ENCODE data around the gene PLXNC1. TPM values are rescaled to one million over a fixed set of nuclear protein-coding genes. Genes with fewer than 3 reads are reported as not detected.
"Not testable (repeated sequence)": the region's sequence is repeated elsewhere in the genome, so short reads cannot be mapped to it uniquely, and the experiment has no call there.

PLXNC1 gene
- polyA plus RNA-seq, 4 donors: 5.3 to 9.6 (median 7.3) TPM

DNA sequence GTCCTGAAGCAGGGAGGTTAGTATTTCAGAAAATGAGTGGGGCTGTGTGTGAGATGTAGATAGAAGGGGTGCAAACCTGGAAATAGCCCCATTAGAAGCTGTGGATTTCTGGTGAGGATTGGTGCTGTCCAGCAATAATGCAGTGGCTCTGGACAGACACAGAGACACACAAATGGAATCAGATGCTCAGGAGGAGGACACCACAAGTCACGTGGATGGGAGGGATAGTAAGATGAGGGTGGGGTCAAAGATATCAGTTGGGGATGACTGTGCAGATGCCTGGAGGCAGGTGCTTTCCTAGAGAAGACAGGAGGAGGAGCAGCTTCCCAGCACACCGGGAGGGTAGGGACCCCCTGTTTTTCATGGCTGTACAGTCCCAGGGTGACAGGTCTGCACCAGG, 136.5 kb downstream of the PLXNC1 start:
- DNase-seq (ENCODE audit: low read depth in 4 of 4, low spot score in 2 of 4): no peak

DNA sequence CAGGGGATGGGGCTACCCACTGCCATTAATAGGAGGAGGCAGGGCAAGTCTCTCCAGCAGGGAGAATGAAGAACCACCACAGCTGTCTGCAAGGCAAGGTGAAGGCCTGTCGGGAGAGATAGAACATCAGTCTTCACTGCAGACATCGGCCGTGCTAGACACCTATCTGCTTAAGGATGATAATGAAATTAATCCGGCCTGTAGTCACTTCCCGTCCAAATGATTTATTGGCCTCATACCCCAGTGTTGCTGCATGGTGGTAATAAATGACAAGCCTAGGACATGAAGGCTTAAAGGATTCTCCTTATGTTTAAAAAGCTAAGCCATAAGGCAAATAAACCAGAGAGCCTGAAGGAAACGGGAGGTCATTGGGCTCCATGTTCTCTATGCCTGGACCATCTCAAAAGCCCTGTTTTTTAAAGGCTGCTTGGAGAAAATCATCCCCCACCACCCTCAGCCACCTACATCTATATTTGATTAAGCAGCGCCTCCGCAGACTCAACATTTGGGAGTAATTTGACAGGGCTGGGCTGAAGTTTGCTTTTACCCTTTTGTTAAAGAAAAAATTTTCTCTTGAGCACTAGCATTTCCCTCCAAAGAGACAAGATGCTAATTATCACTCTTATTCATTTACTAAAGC, 137.7 kb downstream of the PLXNC1 start:
- no peak for DNase-seq (ENCODE audit: low read depth in 4 of 4, low spot score in 2 of 4)

DNA sequence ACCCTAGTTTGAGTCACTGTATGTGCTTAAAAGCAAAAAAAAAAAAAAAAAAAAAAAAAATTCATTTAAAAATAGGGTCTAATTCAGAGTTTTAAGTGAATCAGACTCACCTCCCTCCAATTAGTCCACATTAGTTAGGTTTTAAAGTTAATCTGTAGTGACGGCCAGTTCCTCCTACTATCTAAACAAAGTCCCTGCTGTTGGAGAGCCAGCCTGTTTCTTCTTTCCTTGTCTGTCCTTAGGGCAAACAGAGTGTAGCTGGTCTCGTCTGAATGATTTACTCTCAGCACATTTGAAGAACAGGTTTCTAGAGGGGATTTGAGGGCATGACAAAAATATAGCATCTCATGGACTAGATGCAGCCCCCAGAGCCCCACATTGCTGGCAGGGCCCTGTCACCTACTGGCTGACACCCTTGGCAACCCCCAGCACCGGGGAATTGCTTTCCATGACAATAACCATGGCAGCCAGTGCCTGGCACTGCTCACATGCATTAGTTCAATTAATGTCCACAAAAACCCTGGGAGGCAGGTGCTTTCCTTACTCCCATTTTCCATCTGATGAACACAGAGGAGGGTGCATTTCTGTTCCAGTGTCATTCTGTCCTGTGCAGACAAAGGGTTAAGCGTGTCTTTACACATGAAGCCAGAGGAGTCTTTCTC, 138.3 kb downstream of the PLXNC1 start:
- no peak for DNase-seq (ENCODE audit: low read depth in 4 of 4, low spot score in 2 of 4)

DNA sequence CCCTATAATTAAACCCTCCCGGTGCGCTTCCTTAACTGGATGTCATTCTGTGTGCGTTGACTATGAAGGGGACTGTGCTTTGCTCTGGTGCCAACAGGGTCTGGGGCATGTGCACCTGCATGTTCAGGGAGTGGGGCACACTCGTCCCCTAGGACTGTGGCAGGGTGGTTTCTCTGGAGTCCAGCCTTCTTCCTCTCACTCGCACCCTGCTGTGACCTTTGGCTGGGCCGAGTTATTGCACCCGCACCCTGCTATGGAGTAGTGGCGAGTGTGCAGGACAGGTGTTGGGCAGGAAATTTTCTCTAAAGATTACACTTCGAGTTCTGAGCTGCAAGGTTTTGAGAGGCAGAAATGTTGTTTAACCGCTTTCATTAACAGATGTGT, 138.9 kb downstream of the PLXNC1 start:
- DNase-seq (ENCODE audit: low read depth in 4 of 4, low spot score in 2 of 4): no peak

DNA sequence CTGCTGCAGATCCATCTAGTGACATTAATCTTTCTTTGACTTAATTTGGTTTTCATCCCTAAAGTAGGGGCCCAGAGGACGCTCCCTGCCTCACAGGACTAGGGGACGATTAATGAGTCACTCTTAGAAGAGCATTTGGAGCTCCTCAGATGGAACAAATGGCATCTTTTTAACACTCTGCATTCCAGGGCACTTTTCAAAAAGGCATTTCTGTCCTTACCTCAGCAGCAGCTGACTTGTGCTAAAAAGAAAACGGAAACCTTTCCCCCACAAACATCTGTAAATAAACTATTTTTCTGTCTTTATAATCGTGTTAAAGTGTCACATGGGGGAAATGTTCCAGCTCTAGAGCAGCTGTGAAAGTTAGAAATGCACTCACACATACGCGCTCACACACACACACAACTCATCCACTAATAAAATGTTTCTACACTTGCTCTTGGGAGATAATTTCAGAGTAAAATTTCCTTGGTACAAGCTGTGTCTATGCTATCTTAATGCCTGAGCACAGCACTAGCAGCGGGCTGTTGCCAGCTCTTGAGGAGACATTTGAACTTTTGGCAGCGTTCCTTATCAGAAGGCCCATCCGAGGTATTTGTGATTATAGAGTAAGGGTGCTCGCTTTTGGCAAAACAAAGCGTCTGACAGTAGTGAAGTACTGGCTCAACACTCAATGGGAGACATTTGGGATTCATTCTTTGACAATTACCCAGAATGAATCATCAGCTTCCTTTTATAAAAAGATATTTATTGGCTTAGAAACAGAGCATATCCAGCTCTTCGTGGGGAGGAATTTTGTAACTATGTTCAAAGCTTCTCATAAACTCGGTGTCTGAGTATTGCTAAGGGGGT, 141.3 kb downstream of the PLXNC1 start:
- DNase-seq (ENCODE audit: low read depth in 4 of 4, low spot score in 2 of 4): no peak

DNA sequence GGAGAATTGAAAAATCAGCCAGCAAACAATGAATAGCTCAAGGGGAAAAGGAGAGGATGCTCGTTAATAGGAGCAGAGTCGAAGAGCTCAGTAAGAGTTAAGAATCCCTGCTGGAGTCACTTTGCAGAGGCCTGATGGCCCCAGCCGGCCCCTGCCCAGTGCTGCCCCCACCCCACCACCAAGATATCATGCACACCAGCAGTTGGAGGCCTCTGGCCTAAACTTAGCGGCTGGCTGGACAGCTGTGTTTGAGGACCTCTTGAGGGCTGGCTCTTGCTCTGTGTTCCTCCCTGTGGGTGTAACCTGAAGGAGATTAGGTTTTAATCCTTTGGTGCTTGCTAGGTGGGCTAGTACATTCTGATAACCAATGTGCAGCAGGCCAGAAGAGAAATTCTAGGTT, 142.0 kb downstream of the PLXNC1 start:
- DNase-seq (ENCODE audit: low read depth in 4 of 4, low spot score in 2 of 4): no peak

DNA sequence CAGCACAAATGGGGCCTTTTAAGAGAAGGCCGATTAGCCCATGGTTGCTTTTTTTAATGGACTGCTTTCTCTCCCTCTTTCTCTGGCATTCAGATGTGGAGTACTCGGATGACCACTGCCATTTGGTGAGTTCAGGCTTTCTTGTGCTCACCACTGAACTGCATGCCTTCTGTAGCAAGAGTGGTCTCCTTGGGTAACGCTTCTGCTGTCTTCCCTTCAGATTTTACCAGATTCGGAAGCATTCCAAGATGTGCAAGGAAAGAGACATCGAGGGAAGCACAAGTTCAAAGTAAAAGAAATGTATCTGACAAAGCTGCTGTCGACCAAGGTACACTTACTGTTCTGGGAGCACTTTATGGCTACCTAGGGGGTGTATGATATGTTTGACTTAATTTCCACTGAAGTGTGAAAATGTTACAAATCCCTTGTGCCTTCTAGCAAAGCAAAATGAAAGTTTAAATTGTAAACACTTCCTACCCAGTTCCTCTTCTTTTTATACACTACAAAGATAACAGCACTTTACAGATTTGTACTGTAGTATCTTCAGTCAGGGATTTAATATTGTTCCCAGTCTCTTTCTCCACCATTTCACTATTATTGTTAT, 148.8 kb downstream of the PLXNC1 start:
- no peak for DNase-seq (ENCODE audit: low read depth in 4 of 4, low spot score in 2 of 4)

DNA sequence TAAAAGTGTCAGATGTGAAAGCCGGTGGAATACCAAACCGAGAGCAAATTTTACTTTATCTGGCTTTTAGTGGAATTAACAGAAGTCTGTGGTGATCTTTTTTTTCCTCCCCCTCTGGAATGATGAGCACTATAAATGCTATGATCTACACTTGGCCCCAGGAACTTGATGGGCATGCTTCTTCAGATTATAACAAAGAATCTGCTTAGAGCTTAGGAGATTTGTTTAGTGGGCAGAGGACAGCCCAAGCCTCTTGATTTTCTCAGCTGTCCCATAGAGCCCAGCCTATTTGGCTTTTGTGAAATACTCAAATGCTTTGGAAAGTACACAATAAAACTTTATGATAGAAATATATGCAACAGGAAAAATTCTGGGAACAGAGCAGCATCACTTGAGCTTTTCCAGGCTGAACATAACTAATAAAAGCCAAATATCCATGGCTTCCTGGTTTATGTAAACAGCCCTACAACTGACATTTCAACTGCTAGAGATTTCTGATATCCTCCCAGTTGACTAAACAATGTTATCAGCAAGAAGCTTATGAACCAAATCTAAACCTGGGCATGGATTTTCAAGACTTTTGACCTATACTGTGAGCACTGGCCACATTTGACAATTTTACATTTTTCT, 149.6 kb downstream of the PLXNC1 start:
- DNase-seq (ENCODE audit: low read depth in 4 of 4, low spot score in 2 of 4): no peak

DNA sequence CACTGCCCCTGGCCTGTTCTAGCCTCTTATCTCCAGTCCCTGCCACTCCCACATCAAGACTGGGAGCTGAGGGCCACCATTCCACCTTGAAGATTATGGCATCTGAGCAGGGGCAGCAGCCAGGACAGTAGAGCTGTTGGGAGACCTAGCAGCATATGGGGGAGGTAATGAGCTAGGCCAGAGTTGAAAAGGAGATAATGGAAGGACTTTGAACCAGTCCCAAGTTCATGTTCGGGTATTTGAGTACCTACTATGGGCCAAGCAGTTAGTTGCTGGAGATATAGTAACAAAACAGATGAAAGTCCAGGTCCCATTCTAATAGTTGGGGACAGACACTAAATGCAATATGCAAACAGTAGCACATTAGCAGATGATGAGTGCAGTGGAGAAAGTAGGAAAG, 151.5 kb downstream of the PLXNC1 start:
- DNase-seq (ENCODE audit: low read depth in 4 of 4, low spot score in 2 of 4): no peak

DNA sequence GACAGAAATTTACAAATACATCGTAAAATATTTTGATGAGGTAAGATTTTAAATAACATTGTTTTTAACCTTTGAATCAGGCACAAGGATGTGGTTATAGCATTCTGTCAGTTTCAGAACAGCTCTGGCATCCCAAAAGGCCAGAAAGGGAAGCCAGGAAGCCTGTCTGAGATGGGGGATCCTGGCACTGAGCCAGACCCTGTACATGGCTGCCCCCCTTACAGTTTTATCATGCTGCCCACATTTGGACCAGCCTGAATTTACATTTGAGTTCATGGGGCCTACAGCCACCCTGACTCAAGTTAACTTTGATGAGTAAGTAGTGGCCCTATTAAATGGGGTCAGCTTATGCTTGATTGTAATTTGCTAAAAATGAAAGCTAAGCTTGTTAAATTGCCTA, 155.6 kb downstream of the PLXNC1 start:
- DNase-seq (ENCODE audit: low read depth in 4 of 4, low spot score in 2 of 4): no peak

DNA sequence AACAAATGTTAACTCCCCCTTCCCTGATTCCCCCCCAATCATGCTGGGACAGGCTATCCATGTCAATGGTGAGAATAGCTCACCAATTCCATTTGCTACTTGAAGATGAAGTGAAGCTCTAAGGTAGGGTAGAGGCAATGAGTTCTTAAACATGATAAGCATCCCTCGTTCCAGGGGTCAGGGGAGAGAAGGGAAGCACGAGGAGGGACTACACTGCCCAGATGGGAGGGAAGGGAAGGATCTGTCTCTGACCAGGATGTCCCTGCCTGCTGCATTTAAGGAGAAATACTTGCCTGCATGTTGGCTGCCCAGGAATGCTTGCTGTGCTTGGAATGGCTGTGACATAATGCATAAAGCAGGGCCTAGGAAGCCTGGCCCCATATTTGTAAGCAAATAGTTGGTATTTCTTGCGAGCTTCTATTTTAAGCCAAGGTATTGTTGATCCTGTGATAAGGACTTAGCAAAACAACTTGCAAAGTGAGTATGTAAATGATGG, 156.2 kb downstream of the PLXNC1 start:
- no peak for DNase-seq (ENCODE audit: low read depth in 4 of 4, low spot score in 2 of 4)

DNA sequence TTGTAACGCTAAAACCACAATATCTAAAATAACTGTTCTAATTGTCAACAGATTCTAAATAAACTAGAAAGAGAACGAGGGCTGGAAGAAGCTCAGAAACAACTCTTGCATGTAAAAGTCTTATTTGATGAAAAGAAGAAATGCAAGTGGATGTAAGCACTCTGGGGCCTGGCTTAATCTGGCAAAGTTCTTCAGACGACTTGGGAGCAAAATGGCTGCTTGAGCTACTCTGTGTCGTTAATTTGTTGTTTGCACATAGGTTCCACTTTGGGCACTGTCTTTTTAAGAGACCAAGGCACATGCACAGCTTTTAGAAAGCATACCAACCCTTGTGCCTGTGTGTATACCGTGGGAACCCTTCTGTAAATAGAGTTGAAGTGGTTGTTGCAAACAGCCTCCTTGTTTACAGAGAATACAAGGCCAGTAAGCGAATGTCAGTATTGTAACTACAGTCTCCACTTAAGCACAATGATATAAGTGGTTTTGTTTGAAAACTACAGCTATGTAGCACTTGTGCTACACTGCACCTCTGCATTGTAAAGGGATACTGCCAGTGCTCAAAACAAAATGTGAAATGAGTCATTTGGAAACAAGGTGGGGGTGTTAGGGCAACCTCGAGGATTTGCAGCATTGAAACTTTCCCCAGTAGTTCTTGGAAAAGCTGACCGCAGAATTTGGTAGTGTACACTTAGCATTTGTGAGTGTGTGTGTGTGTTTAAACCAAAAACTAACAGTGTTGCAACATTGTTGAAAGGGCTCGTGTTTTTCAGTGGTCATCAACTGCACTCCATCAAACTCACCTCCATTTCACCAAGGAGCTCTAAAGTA, 157.0 kb downstream of the PLXNC1 start:
- DNase-seq (ENCODE audit: low read depth in 4 of 4, low spot score in 2 of 4): no peak

DNA sequence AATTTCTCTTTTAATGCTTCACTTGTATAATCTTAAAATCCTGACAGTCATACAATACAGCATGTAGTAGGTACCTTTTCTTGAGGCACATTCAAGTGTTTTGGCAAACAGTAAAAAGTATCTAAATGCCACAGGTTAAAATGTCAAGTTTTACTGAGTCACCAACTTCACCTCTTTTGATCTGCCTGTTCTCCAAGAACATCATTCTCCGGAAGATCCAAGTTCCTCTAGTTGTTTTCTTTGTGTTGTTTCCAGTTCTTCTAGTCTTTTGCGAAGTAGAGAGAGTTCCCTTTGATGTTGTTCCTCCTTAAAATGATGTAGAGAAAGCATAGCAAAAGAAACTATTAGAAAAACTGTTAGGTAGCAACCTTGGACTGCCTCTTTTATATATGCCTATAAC, 160.2 kb downstream of the PLXNC1 start:
- DNase-seq (ENCODE audit: low read depth in 4 of 4, low spot score in 2 of 4): no peak

DNA sequence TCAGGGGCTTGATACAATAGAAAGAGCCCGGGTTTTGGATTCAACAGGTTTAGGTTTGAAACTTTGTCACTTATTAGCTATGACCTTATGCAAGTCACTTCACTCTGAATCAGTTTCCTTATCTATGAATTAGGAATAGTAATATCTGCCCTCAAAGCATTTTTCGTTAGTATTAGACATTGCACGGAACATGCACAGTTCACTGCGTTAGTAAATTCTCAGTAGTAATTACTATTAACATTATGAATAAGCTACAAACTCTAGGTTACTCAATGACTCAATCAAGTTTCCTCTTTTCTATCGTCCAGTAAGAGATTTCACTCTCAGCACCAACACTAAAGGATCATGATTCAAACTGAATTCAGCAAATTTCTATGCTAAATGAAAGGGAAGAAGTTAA, 161.0 kb downstream of the PLXNC1 start:
- no peak for DNase-seq (ENCODE audit: low read depth in 4 of 4, low spot score in 2 of 4)

DNA sequence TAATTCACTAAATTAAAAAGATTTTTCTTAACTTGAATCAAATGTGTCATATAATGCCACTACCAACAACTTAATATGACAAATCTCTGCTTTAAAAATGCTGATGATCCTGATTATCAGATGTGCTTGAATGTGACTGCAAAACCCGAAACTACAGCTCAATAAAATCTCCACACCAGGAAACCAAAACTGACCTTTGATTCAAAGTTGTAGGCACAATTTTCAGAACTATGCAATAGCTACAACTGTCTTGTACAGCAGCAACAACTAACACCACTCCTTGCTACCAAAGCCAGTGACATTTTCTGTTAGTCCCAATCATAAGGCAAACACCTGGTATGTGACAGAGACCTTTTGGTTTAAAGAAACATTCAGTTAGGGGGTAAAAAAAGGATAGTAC, 164.0 kb downstream of the PLXNC1 start:
- DNase-seq (ENCODE audit: low read depth in 4 of 4, low spot score in 2 of 4): no peak

DNA sequence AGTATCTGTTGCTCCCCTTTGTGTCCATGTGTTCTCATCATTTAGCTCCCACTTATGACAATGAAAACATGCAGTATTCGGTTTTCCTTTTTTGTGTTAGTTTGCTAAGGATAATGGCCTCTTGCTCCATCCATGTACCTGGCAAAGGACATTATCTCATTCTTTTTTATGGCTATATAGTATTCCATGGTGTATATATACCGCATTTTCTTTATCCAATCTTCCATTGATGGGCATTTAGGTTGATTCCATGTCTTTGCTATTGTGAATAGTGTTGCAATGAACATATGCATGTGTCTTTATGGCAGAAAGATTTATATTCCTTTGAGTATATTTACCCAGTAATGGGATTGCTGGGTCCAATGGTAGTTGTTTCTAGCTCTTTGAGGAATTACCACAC, 168.2 kb downstream of the PLXNC1 start:
- DNase-seq (ENCODE audit: low read depth in 4 of 4, low spot score in 2 of 4): not testable (repeated sequence)

DNA sequence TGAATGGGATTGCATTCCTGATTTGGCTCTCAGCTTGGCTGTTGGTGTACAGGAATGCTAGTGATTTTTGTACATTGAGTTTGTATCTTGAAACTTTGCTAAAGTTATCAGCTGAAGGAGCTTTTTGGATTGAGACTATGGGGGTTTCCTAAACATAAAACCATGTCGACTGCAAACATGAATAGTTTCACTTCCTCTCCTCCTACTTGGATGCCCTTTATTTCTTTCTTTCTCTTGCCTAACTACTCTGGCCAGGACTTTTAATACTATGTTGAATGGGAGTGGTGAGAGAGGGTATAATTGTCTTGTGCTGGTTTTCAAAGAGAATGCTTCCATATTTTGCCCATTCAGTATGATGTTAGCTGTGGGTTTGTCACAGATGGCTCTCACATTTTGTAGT, 169.8 kb downstream of the PLXNC1 start:
- no peak for DNase-seq (ENCODE audit: low read depth in 4 of 4, low spot score in 2 of 4)

DNA sequence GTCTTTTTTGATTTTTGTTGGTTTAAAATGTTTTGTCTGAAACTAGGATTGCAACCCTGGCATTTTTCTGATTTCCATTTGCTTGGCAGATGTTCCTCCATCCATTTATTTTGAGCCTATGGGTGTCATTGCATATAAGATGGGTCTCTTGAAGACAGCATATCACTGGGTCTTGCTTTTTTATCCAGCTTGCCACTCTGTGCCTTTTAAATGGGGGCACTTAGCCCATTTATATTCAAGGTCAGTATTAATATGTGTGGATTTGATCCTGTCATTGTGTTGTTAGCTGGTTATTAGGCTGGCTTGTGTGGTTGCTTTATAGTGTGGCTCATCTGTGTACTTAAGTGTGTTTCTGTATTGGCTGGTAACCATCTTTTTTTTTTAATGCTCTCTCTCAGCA, 171.7 kb downstream of the PLXNC1 start:
- DNase-seq (ENCODE audit: low read depth in 4 of 4, low spot score in 2 of 4): no peak

DNA sequence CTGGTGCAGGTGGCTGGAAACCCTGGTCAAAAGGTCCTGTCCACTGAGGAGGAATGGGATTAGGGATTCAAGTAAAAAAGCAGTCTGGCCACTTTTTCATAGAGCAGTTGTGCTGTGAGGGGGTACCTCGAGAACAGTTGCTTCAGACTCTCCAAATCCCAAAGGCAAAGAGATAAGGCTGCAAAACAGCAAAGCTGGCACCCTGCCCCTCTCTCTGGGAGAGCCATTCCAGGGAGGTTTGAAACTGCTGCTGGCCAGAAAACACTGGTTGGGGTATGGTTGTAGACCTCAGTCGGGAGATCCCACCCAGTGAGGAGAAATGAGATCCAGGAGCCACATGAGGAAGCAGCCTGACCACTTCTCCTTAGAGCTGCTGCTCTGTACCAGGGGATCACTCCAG, 174.0 kb downstream of the PLXNC1 start:
- no peak for DNase-seq (ENCODE audit: low read depth in 4 of 4, low spot score in 2 of 4)

DNA sequence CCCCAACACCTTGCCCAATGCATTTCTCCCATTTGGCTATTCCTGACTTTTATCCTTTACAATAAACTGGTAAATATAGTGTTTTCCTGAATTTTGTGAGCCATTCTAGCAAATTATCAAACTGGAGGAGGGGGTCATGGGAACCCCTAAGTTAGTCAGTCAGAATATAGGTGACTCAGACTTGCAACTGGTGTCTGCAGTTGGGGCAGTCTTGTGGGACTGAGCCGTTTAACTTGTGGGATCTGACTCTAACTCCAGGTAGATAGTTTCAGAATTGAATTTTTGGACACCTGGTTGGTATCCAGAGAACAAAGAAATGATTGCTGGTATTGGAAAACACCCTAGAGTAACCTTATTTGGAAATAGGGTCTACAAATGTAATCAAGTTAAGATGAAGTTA, 177.9 kb downstream of the PLXNC1 start:
- no peak for DNase-seq (ENCODE audit: low read depth in 4 of 4, low spot score in 2 of 4)
